WERI-Rb-1 (cell line): ENCODE results near the gene CTSA.

Experiments used
- DNase-seq: peaks from one replicate; pipeline ENCODE4 v3.0.0-alpha.2; 2020
- H3K27ac ChIP-seq: fragments of 250-450 bp; sonication (Bioruptor Pico); 2 replicates; pipeline ENCODE4 v1.5.1; 2020; ENCODE audit warnings: mild to moderate bottlenecking, moderate library complexity
- H3K27me3 ChIP-seq: fragments of 250-450 bp; sonication (Bioruptor Pico); 2 replicates; pipeline ENCODE4 v1.5.1; 2021; ENCODE audit warnings: mild to moderate bottlenecking, low read depth, moderate library complexity; ENCODE audit not compliant: insufficient read depth, severe bottlenecking
- H3K36me3 ChIP-seq: fragments of 250-450 bp; sonication (Bioruptor Pico); 2 replicates; pipeline ENCODE4 v1.5.1; 2020; ENCODE audit warnings: mild to moderate bottlenecking, moderate library complexity
- H3K4me3 ChIP-seq: 2 replicates; pipeline ENCODE4 v1.5.1; 2011; ENCODE audit warnings: low read depth, mild to moderate bottlenecking, control low read depth, low read length
- H3K9me3 ChIP-seq: fragments of 250-450 bp; sonication (Bioruptor Pico); 2 replicates; pipeline ENCODE4 v1.5.1; 2021; ENCODE audit warnings: mild to moderate bottlenecking, moderate library complexity; ENCODE audit not compliant: severe bottlenecking
- CTCF ChIP-seq: IDR thresholded peaks from 2 replicates; pipeline ENCODE4 v1.5.1; 2011; ENCODE audit warnings: low read depth, mild to moderate bottlenecking, control low read depth, inconsistent platforms, low read length

The CTSA gene

DNA sequence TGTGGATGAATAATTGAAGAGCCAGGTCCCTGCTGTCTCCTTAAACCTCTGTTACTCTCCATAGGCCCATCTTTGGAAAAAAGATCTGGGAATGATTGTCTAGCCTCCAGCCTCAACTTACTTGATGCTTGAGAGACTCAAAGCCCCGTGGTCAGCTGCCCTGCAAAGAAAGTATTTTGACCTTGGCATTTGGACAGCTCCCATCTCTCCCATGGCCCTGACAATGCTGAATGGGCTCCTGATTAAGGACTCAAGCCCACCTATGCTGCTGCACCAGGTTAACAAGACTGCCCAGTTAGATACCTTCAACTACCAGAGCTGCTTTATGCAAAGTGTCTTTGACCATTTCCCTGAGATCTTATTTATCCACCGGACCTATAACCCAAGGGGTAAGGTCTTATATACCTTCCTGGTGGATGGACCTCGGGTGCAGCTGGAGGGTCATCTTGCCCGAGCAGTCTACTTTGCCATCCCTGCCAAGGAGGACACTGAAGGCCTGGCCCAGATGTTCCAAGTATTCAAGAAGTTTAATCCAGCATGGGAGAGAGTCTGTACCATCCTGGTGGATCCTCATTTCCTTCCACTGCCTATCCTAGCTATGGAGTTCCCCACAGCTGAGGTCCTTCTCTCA lies 8.6 kb upstream of the CTSA start:
- no peaks in the 10 kb centered on the region for H3K9me3 ChIP-seq
- H3K27me3 ChIP-seq, result no peaks in the 10 kb centered on the region
- DNase-seq, result no peak
- H3K27ac ChIP-seq, result no peak overlapping the region
- H3K36me3 ChIP-seq, result peaks cover 38% of the 10 kb centered on the region
- no peak for TF ChIP-seq CTCF
- H3K4me3 ChIP-seq, result no peak overlapping the region

DNA sequence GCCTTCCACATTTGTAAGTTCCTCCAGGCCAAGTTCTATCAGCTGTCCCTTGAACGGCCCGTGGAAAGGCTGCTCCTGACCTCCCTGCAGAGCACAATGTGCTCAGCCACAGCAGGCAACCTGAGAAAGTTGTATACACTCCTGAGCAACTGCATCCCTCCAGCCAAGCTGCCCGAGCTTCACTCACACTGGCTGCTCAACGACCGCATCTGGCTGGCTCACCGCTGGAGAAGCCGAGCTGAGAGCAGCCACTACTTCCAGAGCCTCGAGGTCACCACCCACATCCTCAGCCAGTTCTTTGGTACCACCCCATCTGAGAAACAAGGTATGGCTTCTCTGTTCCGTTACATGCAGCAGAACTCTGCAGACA lies 8.1 kb upstream of the CTSA start:
- peaks cover 38% of the 10 kb centered on the region for H3K36me3 ChIP-seq
- no peak overlapping the region for H3K27ac ChIP-seq
- no peak for DNase-seq
- no peak overlapping the region for H3K4me3 ChIP-seq
- no peaks in the 10 kb centered on the region for H3K9me3 ChIP-seq
- TF ChIP-seq CTCF, result no peak
- no peaks in the 10 kb centered on the region for H3K27me3 ChIP-seq

GRCh38 chr20:45886590-45887345 lies 4.4 kb upstream of the CTSA start:
- H3K9me3 ChIP-seq, result no peaks in the 10 kb centered on the region
- no peak overlapping the region for H3K27ac ChIP-seq
- no peak for TF ChIP-seq CTCF
- no peaks in the 10 kb centered on the region for H3K27me3 ChIP-seq
- DNase-seq, result no peak
- H3K36me3 ChIP-seq, result peaks cover 38% of the 10 kb centered on the region
- H3K4me3 ChIP-seq, result no peak overlapping the region

DNA sequence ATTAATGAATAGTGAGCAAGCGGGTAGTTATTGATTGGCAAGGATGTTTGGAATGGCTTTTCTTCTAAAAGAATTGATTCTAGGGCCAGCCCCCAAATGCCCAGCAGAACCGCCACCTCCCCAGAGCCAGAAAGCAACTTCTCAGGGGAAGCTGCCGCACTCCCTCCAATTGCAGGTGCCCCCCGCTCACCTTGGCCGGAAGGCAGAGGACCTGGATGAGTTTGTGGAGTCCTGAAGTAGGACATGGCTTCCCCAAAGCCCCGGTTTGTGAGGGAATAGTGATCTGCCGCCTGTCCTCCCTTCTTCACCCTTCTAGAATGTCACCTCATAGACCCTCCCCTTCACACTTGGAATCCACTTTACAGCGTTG lies 3.8 kb upstream of the CTSA start, which contains the start of gene SPATA25:
Gene SPATA25 (minus strand): TSS at position 277 of the 370 bp plus-strand sequence. CDS start 32 bp downstream, at position 245.
- no peak for DNase-seq
- TF ChIP-seq CTCF, result no peak
- Histone ChIP-seq H3K36me3 (peaks cover 36% of the 10 kb centered on the region), H3K27me3 (no peaks in the 10 kb centered on the region), H3K4me3 (no peak within 1 kb of the TSS), H3K9me3 (no peaks in the 10 kb centered on the region), H3K27ac (no peak within 1 kb of the TSS)

DNA sequence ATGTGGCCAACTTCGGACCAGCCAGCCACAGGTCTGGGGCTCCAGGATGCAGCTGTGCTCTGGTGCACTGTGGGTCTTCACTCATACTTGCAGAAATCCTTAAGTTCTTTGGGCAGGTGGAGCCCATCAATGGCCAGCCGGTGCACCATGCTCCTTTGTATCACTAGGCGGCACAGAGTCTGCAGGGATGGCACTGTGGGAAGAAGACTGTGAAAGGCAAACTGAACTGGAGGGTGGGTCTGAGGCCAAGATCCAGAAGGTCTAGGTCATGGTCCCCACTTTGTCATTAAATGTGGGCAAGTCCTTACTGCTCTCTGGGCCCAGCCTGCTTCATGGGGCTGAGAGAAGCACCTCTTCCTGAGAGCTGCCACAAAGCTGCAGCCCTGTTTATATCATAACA lies 2.5 kb upstream of the CTSA start:
- no peak for TF ChIP-seq CTCF
- Histone ChIP-seq H3K27ac (no peak overlapping the region), H3K36me3 (peaks cover 34% of the 10 kb centered on the region), H3K4me3 (no peak overlapping the region), H3K27me3 (no peaks in the 10 kb centered on the region), H3K9me3 (no peaks in the 10 kb centered on the region)
- no peak for DNase-seq
